COLO668 (cell line): Measurements from ENCODE around the gene GSTO2.

Experiments used
- DNase-seq: peaks from one replicate; lab custom pipeline; 2025; ENCODE audit not compliant: unreplicated experiment; lab: John Stamatoyannopoulos, UW

The GSTO2 gene

GRCh38 chr10:104253606-104254410 is 15.2 kb upstream of the GSTO2 start:
- no peak for DNase-seq

- DNase-seq = peak; percentile 55
These were observed 14.3 kb upstream of the GSTO2 start, which contains the start of gene GSTO1 for GRCh38 chr10:104254493-104255310. GSTO1 (plus strand) TSS chr10:104254892; CDS start chr10:104254929, 37 bp downstream.

GRCh38 chr10:104255311-104255981 is 13.5 kb upstream of the GSTO2 start:
- peak; percentile 7 for DNase-seq

- DNase-seq = no peak
These were observed 12.5 kb upstream of the GSTO2 start for GRCh38 chr10:104256335-104256961.

- no peak for DNase-seq
These were observed 11.7 kb upstream of the GSTO2 start for GRCh38 chr10:104257235-104257634.

- no peak for DNase-seq
These were observed 10.8 kb upstream of the GSTO2 start for GRCh38 chr10:104258209-104258608.

GRCh38 chr10:104259456-104259855 is 9.5 kb upstream of the GSTO2 start:
- DNase-seq = no peak

GRCh38 chr10:104259999-104260774 is 8.8 kb upstream of the GSTO2 start:
- DNase-seq = no peak

GRCh38 chr10:104260775-104261115 is 8.2 kb upstream of the GSTO2 start:
- DNase-seq = no peak

GRCh38 chr10:104262055-104262454 is 6.9 kb upstream of the GSTO2 start:
- no peak for DNase-seq

GRCh38 chr10:104264783-104265182 is 4.2 kb upstream of the GSTO2 start:
- DNase-seq = no peak

GRCh38 chr10:104267721-104268404 is 1.1 kb upstream of the GSTO2 start:
- DNase-seq = no peak

- no peak for DNase-seq
These were observed 625 bp upstream of the GSTO2 start for GRCh38 chr10:104268405-104268712.

- no peak for DNase-seq
These were observed 4.3 kb downstream of the GSTO2 start for GRCh38 chr10:104273286-104273685.

GRCh38 chr10:104273899-104274575 is 5.1 kb downstream of the GSTO2 start:
- DNase-seq = no peak

GRCh38 chr10:104274762-104275721 is 6.1 kb downstream of the GSTO2 start:
- peak; percentile 26 for DNase-seq

- DNase-seq = no peak
These were observed 7.2 kb downstream of the GSTO2 start for GRCh38 chr10:104276192-104276591.

- DNase-seq = no peak
These were observed 8.8 kb downstream of the GSTO2 start for GRCh38 chr10:104277785-104278184.
